Stimulated activated CD4-positive, alpha-beta T cell treated with anti-CD3 and anti-CD28 coated beads, Interleukin-4, amount 100 ng/mL, for 48 hours (primary cell): ENCODE measurements around the gene MTMR1.

Source experiments
- DNase-seq, 2 donors: peaks; one replicate each; pipeline ENCODE4 v3.0.0-alpha.2; 2020; ENCODE audit warnings: low read depth in 2 of 2

Gene MTMR1

DNA sequence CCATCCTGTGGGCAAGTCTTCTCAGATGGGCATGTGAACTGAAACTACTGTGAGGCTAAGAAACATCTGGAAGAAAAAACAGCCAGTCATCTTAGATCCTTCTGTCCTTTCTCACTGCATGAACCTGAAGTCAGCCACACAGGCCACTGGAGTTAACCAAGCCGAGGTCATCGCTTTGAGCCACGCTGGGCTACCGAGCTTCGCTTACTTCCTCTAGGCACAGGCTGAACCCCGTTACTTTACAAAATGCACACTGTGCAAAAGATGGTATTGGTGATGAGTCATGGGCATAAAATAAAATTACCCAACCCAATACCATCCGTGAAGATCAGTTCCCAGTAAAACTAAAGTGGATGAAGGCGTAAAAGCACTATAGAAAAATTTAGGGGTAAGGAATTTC lies 86.2 kb downstream of the MTMR1 start:
- DNase-seq = no peak

DNA sequence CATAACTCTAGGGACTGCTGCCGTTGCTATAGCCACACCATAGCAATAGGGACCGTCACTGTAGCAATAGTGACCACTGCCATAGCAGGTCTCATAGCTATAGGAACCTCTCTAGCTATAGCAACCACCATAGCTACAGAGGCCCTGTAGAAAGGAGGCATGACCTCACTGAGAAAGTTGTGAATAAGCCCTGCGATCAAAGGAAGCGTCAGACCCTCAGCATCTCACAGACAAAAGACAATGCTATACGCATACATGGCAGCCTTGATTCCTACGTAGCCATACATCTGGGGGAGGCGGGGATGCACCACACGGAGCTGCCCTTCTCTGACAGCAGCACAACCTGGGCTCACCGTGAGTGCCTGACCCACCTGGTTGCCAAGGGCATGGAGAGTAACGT lies 88.5 kb downstream of the MTMR1 start:
- DNase-seq = no peak

DNA sequence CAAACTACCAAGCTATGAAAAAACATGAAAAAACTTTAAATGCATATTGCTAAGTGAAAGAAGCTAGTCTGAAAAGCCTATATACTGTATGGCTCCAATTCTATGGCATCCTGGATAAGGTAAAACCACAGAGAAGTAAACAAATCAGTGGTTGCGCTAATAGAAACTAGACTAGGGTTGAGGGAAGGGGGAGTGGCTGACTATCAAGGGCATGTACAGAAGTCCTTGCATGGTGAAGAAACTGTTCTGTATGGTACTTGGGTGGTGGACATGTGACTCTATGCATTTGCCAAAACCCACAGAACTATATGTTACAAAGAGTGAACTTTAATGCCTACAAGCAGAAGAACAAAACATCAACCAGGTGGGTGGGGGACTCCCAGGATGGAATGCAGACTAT lies 96.8 kb downstream of the MTMR1 start:
- no peak for DNase-seq

DNA sequence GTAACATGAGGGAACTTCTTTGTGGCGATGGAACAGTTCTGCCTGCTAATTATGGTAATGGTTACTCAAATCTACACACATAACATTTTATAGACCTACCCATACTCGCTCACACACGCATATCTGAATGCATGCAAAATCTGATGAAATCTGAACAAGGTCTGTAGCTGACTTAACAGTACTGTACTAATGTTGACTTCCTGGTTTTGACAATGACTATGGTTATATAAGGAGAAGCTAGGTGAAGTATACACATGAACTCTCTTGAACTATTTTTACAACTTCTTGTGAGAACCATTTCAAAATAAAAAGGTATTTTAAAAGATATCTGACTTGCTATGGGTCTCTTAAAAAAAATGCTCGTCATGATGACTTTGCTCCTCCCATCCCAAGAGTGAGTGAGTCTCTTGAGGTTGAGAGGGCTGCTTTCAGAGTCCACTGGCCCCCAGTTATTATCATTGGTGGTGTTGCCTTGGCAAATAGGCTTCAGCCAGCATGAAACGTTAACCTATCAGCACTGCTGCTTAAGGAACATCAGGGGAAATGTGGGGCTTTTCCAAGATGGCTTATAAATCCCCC lies 99.8 kb downstream of the MTMR1 start:
- DNase-seq = no peak

DNA sequence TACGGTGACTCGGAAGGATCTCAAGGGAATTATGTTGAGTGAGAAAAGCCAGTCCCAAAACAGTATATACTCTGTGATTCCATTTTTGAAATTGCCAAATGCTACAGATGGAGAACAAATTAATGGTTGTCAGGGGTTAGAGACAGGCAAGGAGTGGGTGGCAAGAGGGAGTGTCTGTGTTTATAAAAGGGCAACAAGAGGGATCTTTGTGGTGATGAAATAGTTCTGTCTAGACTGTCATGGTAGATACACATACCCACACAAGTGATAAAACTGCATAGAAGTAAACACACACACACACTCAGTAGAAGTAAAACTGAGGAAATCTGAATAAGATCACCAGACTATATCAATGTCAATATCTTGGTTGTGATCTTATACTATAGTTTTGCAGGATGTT lies 112.5 kb downstream of the MTMR1 start:
- no peak for DNase-seq

DNA sequence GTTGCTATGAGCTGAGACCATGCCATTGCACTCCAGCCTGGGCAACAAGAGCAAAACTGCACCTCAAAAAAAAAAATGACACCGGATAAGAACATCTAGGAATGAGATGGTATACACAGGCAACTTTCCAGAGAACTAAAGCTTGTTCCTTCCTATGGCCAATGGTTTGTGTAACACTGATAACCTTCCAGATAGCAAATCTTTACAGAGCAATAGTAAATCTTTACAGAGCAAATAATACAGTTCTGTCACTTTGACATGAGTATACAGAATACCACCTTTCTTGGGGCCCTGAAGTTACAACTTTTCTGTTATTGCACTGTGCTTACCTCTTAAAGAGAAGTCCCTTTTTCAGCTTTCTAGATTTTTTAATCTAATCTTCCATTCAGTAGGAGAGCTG lies 113.6 kb downstream of the MTMR1 start:
- no peak for DNase-seq

DNA sequence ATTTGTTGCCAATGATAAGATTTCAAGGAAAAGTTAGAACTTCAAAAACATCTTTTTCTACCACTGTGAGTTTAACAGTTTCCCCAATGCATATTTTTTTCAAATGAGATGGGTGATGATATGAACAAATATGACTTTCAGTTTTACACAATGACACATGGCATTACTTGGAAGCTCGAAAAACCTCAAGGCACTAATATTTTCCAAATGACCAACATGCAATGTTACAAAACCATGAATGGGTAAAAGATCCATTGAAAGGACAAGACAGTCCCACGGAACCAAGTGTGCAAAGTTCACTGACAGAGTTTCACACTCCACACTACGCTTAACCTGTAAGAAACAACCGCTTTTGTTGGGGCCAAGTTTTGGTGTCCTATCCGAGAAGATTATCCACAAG lies 120.7 kb downstream of the MTMR1 start:
- no peak for DNase-seq
